HCT116 (cell line): ENCODE results near the gene SIGMAR1. TPM values are rescaled to one million over a fixed set of nuclear protein-coding genes. Genes with fewer than 3 reads are reported as not detected.

Experiments used
- ATAC-seq: fragments of 200-7000 bp; cut with Tn5 transposase; 2 replicates; pipeline ENCODE4 v1.9.1; 2020; ENCODE audit warnings: mild to moderate bottlenecking, moderate library complexity
- BruUV-seq: library from RNA; stranded (reverse); fragments of 400-500 nt; replicated peaks from 2 replicates; lab custom pipeline; 2021; lab: Mats Ljungman, UMichigan
- CTCF ChIA-PET: fragments of 300-600 bp; sonication (Branson Sonifier 250); formaldehyde crosslinking; loops from one replicate; lab custom pipeline; 2021; ENCODE audit warnings: antibody characterized with exemption; lab: Charles Lee
- POLR2A ChIA-PET: fragments of 300-600, 350-600 bp; sonication (Branson Sonifier 250); formaldehyde crosslinking; loops from one replicate; lab custom pipeline; 2021; ENCODE audit warnings: antibody characterized with exemption; lab: Charles Lee
- RAD21 ChIA-PET, 2 experiments: fragments of 300-600 bp; sonication (Branson Sonifier 250); formaldehyde crosslinking; loops; one replicate each; lab custom pipeline; 2023; ENCODE audit warnings: low total read pairs in 2 of 2; ENCODE audit not compliant: uncharacterized antibody in 2 of 2, unreplicated experiment in 2 of 2, low non-redundant PET in 1 of 2; lab: Charles Lee
- DNase-seq: peaks from one replicate; pipeline ENCODE4 v3.0.0-alpha.2; 2010; ENCODE audit warnings: low read depth, low spot score
- H2AFZ ChIP-seq: fragments of 200-600 bp; shearing (Covaris generic), sonication (generic); 2 replicates; pipeline ENCODE4 v1.6.1; 2017; ENCODE audit warnings: low read depth, mixed run types, mixed read lengths, antibody characterized with exemption, low read length; ENCODE audit not compliant: poor library complexity, severe bottlenecking
- H3K27ac ChIP-seq: 2 replicates; pipeline ENCODE4 v1.5.1; 2012; ENCODE audit warnings: low read depth, low read length
- H3K27me3 ChIP-seq: fragments of 200-600 bp; sonication (generic); 2 replicates; pipeline ENCODE4 v1.6.1; 2016; ENCODE audit warnings: mixed run types, low read length, mixed read lengths; ENCODE audit not compliant: insufficient read depth
- H3K36me3 ChIP-seq, 2 experiments: fragments of 200-500 bp in 1 of 2; fragments of 200-600 bp in 1 of 2; sonication (Bioruptor generic) in 1 of 2; sonication (generic) in 1 of 2; 2 replicates each; pipeline versions ENCODE4 v1.5.1 to v1.6.1; 2014 to 2016; ENCODE audit warnings: low read length in 2 of 2, inconsistent platforms in 1 of 2, mixed read lengths in 1 of 2, mixed run types in 1 of 2; ENCODE audit not compliant: insufficient read depth in 2 of 2, control insufficient read depth in 1 of 2
- H3K4me1 ChIP-seq, 2 experiments: fragments of 200-600 bp in 1 of 2; sonication (generic) in 1 of 2; 2 replicates each; pipeline versions ENCODE4 v1.5.1 to v1.6.1; 2012 to 2017; ENCODE audit warnings: low read length in 2 of 2, inconsistent platforms in 1 of 2, mild to moderate bottlenecking in 1 of 2, mixed read lengths in 1 of 2, mixed run types in 1 of 2, moderate library complexity in 1 of 2; ENCODE audit not compliant: insufficient read depth in 2 of 2, control insufficient read depth in 1 of 2
- H3K4me2 ChIP-seq: fragments of 200-600 bp; sonication (generic); 2 replicates; pipeline ENCODE4 v1.6.1; 2017; ENCODE audit warnings: mixed run types, low read length, mixed read lengths
- H3K4me3 ChIP-seq, 2 experiments: fragments of 200-600 bp in 1 of 2; sonication (generic) in 1 of 2; replicated peaks in 1 of 2; 2 replicates each; pipeline ENCODE4 v1.5.1; 2011 to 2016; ENCODE audit warnings: low read length in 2 of 2, control low read depth in 1 of 2, low read depth in 1 of 2, mild to moderate bottlenecking in 1 of 2, mixed read lengths in 1 of 2, mixed run types in 1 of 2
- H3K79me2 ChIP-seq: fragments of 200-600 bp; sonication (generic); 2 replicates; pipeline ENCODE4 v1.6.1; 2017; ENCODE audit warnings: mild to moderate bottlenecking, mixed run types, low read length, moderate library complexity, mixed read lengths; ENCODE audit not compliant: insufficient read depth
- H3K9ac ChIP-seq: fragments of 200-600 bp; sonication (generic); 2 replicates; pipeline ENCODE4 v1.6.1; 2016; ENCODE audit warnings: low read length, mixed read lengths
- H3K9me2 ChIP-seq: fragments of 200-600 bp; sonication (generic), shearing (Covaris generic); 2 replicates; pipeline ENCODE4 v1.6.1; 2017; ENCODE audit warnings: mixed run types, mild to moderate bottlenecking, moderate library complexity; ENCODE audit not compliant: insufficient read depth
- H3K9me3 ChIP-seq, 2 experiments: fragments of 200-500 bp in 1 of 2; fragments of 200-600 bp in 1 of 2; sonication (Bioruptor generic) in 1 of 2; sonication (generic) in 1 of 2; 2 replicates each; pipeline ENCODE4 v1.6.1; 2014 to 2017; ENCODE audit warnings: low read length in 2 of 2, mixed read lengths in 2 of 2, inconsistent platforms in 1 of 2, low read depth in 1 of 2, mild to moderate bottlenecking in 1 of 2, mixed run types in 1 of 2, moderate library complexity in 1 of 2; ENCODE audit not compliant: control insufficient read depth in 1 of 2, insufficient read depth in 1 of 2
- H4K20me1 ChIP-seq: fragments of 200-600 bp; sonication (generic), shearing (Covaris generic); 2 replicates; pipeline ENCODE4 v1.6.1; 2017; ENCODE audit warnings: mixed run types, mild to moderate bottlenecking, moderate library complexity; ENCODE audit not compliant: insufficient read depth
- CBX3 ChIP-seq: IDR thresholded peaks from 2 replicates; pipeline ENCODE4 v1.6.1; 2012; ENCODE audit warnings: low read depth
- EZH2 ChIP-seq: fragments of 200-600 bp; sonication (generic); IDR thresholded peaks from 2 replicates; pipeline ENCODE4 v1.6.1; 2017; ENCODE audit warnings: antibody characterized with exemption, mixed run types
- JUND ChIP-seq: IDR thresholded peaks from 2 replicates; pipeline ENCODE4 v1.6.1; 2012
- POLR2A ChIP-seq: IDR thresholded peaks from 2 replicates; pipeline ENCODE4 v1.7.0; 2011; ENCODE audit warnings: borderline replicate concordance; ENCODE audit not compliant: insufficient read depth, insufficient read length; ENCODE audit errors: extremely low read depth
- POLR2AphosphoS5 ChIP-seq: IDR thresholded peaks from 2 replicates; pipeline ENCODE4 v1.6.1; 2011; ENCODE audit warnings: mild to moderate bottlenecking, low read depth, low read length, moderate library complexity
- RAD21 ChIP-seq: IDR thresholded peaks from 2 replicates; pipeline ENCODE4 v1.6.1; 2012; ENCODE audit warnings: low read depth, mild to moderate bottlenecking
- SIN3A ChIP-seq: IDR thresholded peaks from 2 replicates; pipeline ENCODE4 v1.6.1; 2012; ENCODE audit warnings: low read depth
- SP1 ChIP-seq: IDR thresholded peaks from 2 replicates; pipeline ENCODE4 v1.6.1; 2012; ENCODE audit warnings: low read depth
- SRF ChIP-seq: IDR thresholded peaks from 2 replicates; pipeline ENCODE4 v1.6.1; 2012; ENCODE audit warnings: low read depth
- ZNF274 ChIP-seq: fragments of 200-500 bp; sonication (Bioruptor generic); IDR thresholded peaks from 2 replicates; pipeline ENCODE4 v1.6.1; 2014; ENCODE audit warnings: mild to moderate bottlenecking, low read depth, low read length, inconsistent platforms
- intact Hi-C: fragments of 100-400 bp; cut with micrococcal nuclease; formaldehyde crosslinking; loops from 2 replicates; pipeline ENCODE4 v1.10.0; 2022
- total RNA-seq: library from RNA; stranded (reverse); gene quantifications from one replicate; pipeline ENCODE4 v1.2.1, GENCODE V29; 2021; ENCODE audit not compliant: unreplicated experiment
- TF ChIP-seq, protein P1 (sequence below): IDR thresholded peaks from 2 replicates; pipeline ENCODE4 v1.6.1; 2011; ENCODE audit warnings: mild to moderate bottlenecking, low read length, moderate library complexity; ENCODE audit not compliant: insufficient replicate concordance; ENCODE audit errors: extremely low read depth
- TF ChIP-seq, protein P2 (sequence below): IDR thresholded peaks from 2 replicates; pipeline ENCODE4 v1.6.1; 2012

Gene SIGMAR1
- total RNA-seq, 1 experiment from 2014 or later = 109 TPM

DNA sequence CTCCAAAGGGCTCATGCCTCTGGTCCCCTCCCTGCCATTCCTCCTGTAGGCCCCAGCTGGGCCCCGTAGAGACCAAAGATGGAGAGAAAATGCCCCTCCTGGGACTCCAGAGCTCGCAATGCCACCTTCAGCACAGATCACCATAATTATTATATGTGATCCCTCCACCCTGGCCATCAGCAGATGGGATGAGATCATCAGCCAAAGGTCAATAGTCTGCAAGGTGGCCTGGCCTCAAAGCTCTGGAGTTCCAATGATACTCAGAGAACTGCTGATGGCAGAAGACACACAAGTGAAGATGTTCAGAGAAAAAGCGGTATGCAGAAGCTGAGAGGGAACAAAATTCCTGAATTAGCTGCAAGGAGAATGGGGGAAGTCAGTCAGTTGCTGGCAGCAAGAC is 30.7 kb downstream of the SIGMAR1 start:
- no peak overlapping the region for H3K4me2 ChIP-seq
- ChIA-PET RAD21 (no interaction called here), CTCF (interaction anchor here (1.8 to 2.4 kb wide), 2 partner anchors 15 to 27 kb away, joined by 6 to 7 read pairs; no protein-coding TSS in a partner anchor), POLR2A (no interaction called here)
- TF ChIP-seq CBX3 (no peak), SP1 (no peak), ZNF274 (no peak), JUND (no peak), RAD21 (no peak), SIN3A (no peak), POLR2A (no peak), SRF (no peak)
- TF ChIP-seq, protein P1, sequence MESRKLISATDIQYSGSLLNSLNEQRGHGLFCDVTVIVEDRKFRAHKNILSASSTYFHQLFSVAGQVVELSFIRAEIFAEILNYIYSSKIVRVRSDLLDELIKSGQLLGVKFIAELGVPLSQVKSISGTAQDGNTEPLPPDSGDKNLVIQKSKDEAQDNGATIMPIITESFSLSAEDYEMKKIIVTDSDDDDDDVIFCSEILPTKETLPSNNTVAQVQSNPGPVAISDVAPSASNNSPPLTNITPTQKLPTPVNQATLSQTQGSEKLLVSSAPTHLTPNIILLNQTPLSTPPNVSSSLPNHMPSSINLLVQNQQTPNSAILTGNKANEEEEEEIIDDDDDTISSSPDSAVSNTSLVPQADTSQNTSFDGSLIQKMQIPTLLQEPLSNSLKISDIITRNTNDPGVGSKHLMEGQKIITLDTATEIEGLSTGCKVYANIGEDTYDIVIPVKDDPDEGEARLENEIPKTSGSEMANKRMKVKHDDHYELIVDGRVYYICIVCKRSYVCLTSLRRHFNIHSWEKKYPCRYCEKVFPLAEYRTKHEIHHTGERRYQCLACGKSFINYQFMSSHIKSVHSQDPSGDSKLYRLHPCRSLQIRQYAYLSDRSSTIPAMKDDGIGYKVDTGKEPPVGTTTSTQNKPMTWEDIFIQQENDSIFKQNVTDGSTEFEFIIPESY = no peak
- no TSS peak for BruUV-seq
- no peak overlapping the region for H2AFZ ChIP-seq
- H3K79me2 ChIP-seq = peaks cover 15% of the 10 kb centered on the region
- DNase-seq (no peak), ATAC-seq (no peak)
- no peaks in the 10 kb centered on the region for H3K27me3 ChIP-seq
- peaks cover 0 to 20% of the 10 kb centered on the region in 2 experiments; a peak in 2 of 4 replicates for H3K4me1 ChIP-seq
- H3K4me3 ChIP-seq = no peak overlapping the region
- no peak overlapping the region for H3K9ac ChIP-seq
- no peaks in the 10 kb centered on the region for H4K20me1 ChIP-seq
- no peaks in the 10 kb centered on the region for H3K9me3 ChIP-seq
- no peaks in the 10 kb centered on the region for H3K36me3 ChIP-seq
- intact Hi-C loops = loop anchor here (10.0 kb wide), 1 partner anchor 352 kb away; no protein-coding TSS in a partner anchor
- no peaks in the 10 kb centered on the region for H3K9me2 ChIP-seq
- H3K27ac ChIP-seq = no peak overlapping the region

DNA sequence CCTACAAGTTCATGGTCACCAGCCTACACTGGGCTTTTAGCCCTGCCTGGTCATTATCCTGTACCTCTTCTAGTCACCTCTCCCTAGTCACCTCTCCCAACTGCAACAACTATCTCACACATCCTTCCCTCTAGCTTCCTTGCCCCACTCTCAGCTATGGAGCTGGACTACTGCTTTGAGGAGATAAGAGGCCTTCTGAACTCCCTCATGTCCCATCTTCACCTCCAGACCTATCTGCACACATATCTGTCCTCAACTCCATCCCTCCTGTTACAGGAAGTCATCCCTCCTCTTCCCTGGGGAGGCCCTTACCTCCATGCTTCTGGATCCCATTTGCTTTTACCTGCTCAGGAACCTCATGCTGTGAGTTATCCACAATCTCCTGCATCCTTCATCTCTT is 31.4 kb downstream of the SIGMAR1 start:
- no peaks in the 10 kb centered on the region for H4K20me1 ChIP-seq
- DNase-seq (no peak), ATAC-seq (no peak)
- no peak overlapping the region for H3K9ac ChIP-seq
- peaks cover 0 to 18% of the 10 kb centered on the region in 2 experiments; a peak in 2 of 4 replicates for H3K4me1 ChIP-seq
- no peaks in the 10 kb centered on the region for H3K36me3 ChIP-seq
- peaks cover 9% of the 10 kb centered on the region; the same call in 1 of the 2 replicates for H3K79me2 ChIP-seq
- POLR2A ChIA-PET = no interaction called here
- RAD21 ChIA-PET = no interaction called here
- CTCF ChIA-PET = interaction anchor here (1.5 to 2.4 kb wide), 3 partner anchors 15 to 202 kb away, joined by 5 to 7 read pairs (median 6); no protein-coding TSS in a partner anchor
- H2AFZ ChIP-seq = no peak overlapping the region
- H3K4me2 ChIP-seq = no peak overlapping the region
- H3K9me3 ChIP-seq = no peaks in the 10 kb centered on the region
- H3K4me3 ChIP-seq = no peak overlapping the region
- H3K27me3 ChIP-seq = no peaks in the 10 kb centered on the region
- intact Hi-C loops = loop anchor here (10.0 kb wide), 1 partner anchor 351 kb away; no protein-coding TSS in a partner anchor
- H3K9me2 ChIP-seq = no peaks in the 10 kb centered on the region
- H3K27ac ChIP-seq = no peak overlapping the region
- no TSS peak for BruUV-seq
- TF ChIP-seq, protein P2, sequence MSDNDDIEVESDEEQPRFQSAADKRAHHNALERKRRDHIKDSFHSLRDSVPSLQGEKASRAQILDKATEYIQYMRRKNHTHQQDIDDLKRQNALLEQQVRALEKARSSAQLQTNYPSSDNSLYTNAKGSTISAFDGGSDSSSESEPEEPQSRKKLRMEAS = no peak
- TF ChIP-seq JUND = no peak
- no peak for TF ChIP-seq POLR2A
- TF ChIP-seq SIN3A = no peak
- no peak for TF ChIP-seq EZH2
- no peak for TF ChIP-seq RAD21
- no peak for TF ChIP-seq POLR2AphosphoS5
- TF ChIP-seq SP1 = no peak
- TF ChIP-seq, protein P1 = no peak
- TF ChIP-seq SRF = no peak
